Measurements from ENCODE around the gene TADA3.

Gene TADA3

GRCh38 chr3:9797196-9797945, 5.1 kb upstream of the TADA3 start:
- no peaks in the 10 kb centered on the region for H3K9me3 Mint-ChIP-seq

GRCh38 chr3:9795207-9795606, 2.9 kb upstream of the TADA3 start:
- Mint-ChIP-seq H3K27ac (peak overlapping the region; percentile 89), H3K4me1 (peaks cover 26% of the 10 kb centered on the region), H3K9me3 (no peaks in the 10 kb centered on the region), H3K36me3 (ENCODE audit: low read depth) (peaks cover 41% of the 10 kb centered on the region), H3K4me3 (peak overlapping the region; percentile 72), H3K27me3 (ENCODE audit: low read depth, poor library complexity) (no peaks in the 10 kb centered on the region)
- DNase-seq: no peak
- TF ChIP-seq CTCF (IDR thresholded peaks at IDR 0.05): no peak

More at GRCh38 chr3:9797196-9797945, 5.1 kb upstream of the TADA3 start:
- Mint-ChIP-seq H3K27ac (no peak overlapping the region), H3K4me3 (no peak overlapping the region), H3K4me1 (peaks cover 18% of the 10 kb centered on the region), H3K36me3 (ENCODE audit: low read depth) (peaks cover 50% of the 10 kb centered on the region), H3K27me3 (ENCODE audit: low read depth, poor library complexity) (no peaks in the 10 kb centered on the region)
- DNase-seq: no peak
- no peak for TF ChIP-seq CTCF (IDR thresholded peaks at IDR 0.05)

GRCh38 chr3:9794400-9794799, 2.1 kb upstream of the TADA3 start:
- no peaks in the 10 kb centered on the region for H3K9me3 Mint-ChIP-seq
- peak overlapping the region; percentile 98 for H3K4me3 Mint-ChIP-seq
- peaks cover 26% of the 10 kb centered on the region for H3K4me1 Mint-ChIP-seq
- peaks cover 41% of the 10 kb centered on the region for H3K36me3 Mint-ChIP-seq (ENCODE audit: low read depth)
- H3K27ac Mint-ChIP-seq: peak overlapping the region; percentile 3
- H3K27me3 Mint-ChIP-seq (ENCODE audit: low read depth, poor library complexity): no peaks in the 10 kb centered on the region
- DNase-seq: no peak
- no peak for TF ChIP-seq CTCF (IDR thresholded peaks at IDR 0.05)

- peaks cover 46% of the 10 kb centered on the region for H3K36me3 Mint-ChIP-seq (ENCODE audit: low read depth)
- H3K4me1 Mint-ChIP-seq: peaks cover 26% of the 10 kb centered on the region
- DNase-seq: no peak
- peak overlapping the region; percentile 100 for H3K27ac Mint-ChIP-seq
- H3K9me3 Mint-ChIP-seq: no peaks in the 10 kb centered on the region
- TF ChIP-seq CTCF (IDR thresholded peaks at IDR 0.05): no peak
- H3K4me3 Mint-ChIP-seq: peak overlapping the region; percentile 98
- H3K27me3 Mint-ChIP-seq (ENCODE audit: low read depth, poor library complexity): no peaks in the 10 kb centered on the region
Observed at GRCh38 chr3:9793161-9793781, 998 bp upstream of the TADA3 start.

GRCh38 chr3:9791790-9792404, 376 bp downstream of the TADA3 start:
- Mint-ChIP-seq H3K27ac (peak overlapping the region; percentile 100), H3K9me3 (no peaks in the 10 kb centered on the region), H3K36me3 (ENCODE audit: low read depth) (peaks cover 44% of the 10 kb centered on the region), H3K4me3 (peak overlapping the region; percentile 98), H3K4me1 (peaks cover 26% of the 10 kb centered on the region), H3K27me3 (ENCODE audit: low read depth, poor library complexity) (no peaks in the 10 kb centered on the region)
- no peak for DNase-seq
- no peak for TF ChIP-seq CTCF (IDR thresholded peaks at IDR 0.05)
